ENCODE measurements around the gene NCS1.

DNA sequence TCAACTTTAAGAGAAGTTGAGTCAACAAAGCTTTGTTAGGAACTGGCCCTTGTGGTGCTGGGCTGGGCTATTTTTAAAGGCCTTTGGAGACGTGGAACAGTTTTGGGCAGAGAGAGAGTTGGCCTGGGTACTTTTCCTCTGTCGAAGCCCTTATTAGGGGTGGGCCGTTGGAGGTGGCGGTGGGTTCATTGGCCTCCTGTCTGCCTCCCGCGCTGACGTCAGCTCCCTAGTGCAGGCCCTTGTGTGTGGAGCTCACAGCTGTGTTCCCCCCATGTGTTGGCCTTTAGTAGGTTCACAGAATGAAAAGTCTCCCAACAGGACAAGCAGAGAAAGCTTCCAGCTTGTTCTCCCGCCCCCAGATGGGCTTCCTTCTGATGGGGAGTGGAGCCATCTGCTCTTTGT, 2.7 kb downstream of the NCS1 start:
- TF ChIP-seq, protein P1, sequence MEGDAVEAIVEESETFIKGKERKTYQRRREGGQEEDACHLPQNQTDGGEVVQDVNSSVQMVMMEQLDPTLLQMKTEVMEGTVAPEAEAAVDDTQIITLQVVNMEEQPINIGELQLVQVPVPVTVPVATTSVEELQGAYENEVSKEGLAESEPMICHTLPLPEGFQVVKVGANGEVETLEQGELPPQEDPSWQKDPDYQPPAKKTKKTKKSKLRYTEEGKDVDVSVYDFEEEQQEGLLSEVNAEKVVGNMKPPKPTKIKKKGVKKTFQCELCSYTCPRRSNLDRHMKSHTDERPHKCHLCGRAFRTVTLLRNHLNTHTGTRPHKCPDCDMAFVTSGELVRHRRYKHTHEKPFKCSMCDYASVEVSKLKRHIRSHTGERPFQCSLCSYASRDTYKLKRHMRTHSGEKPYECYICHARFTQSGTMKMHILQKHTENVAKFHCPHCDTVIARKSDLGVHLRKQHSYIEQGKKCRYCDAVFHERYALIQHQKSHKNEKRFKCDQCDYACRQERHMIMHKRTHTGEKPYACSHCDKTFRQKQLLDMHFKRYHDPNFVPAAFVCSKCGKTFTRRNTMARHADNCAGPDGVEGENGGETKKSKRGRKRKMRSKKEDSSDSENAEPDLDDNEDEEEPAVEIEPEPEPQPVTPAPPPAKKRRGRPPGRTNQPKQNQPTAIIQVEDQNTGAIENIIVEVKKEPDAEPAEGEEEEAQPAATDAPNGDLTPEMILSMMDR (IDR thresholded peaks at IDR 0.05): no peak
- no peak for TF ChIP-seq POLR2A (IDR thresholded peaks at IDR 0.05)
